ENCODE results near the gene ACTN4.

ACTN4 gene

GRCh38 chr19:38679839-38680238 lies 32.4 kb downstream of the ACTN4 start:
- no peak for TF ChIP-seq CTCF (conservative IDR thresholded peaks at IDR 0.05; ENCODE audit: low read length)
- peak; percentile 56 for DNase-seq (ENCODE audit: low read depth)
- no peak overlapping the region for H3K4me3 ChIP-seq (ENCODE audit: low read length)

- no peak for TF ChIP-seq CTCF (conservative IDR thresholded peaks at IDR 0.05; ENCODE audit: low read length)
- no peak overlapping the region for H3K4me3 ChIP-seq (ENCODE audit: low read length)
- DNase-seq (ENCODE audit: low read depth) = no peak
Observed at GRCh38 chr19:38682195-38682867, 34.9 kb downstream of the ACTN4 start.

GRCh38 chr19:38682872-38683392 lies 35.5 kb downstream of the ACTN4 start:
- no peak overlapping the region for H3K4me3 ChIP-seq (ENCODE audit: low read length)
- TF ChIP-seq CTCF (conservative IDR thresholded peaks at IDR 0.05; ENCODE audit: low read length) = no peak
- no peak for DNase-seq (ENCODE audit: low read depth)

- no peak for TF ChIP-seq CTCF (conservative IDR thresholded peaks at IDR 0.05; ENCODE audit: low read length)
- H3K4me3 ChIP-seq (ENCODE audit: low read length) = no peak overlapping the region
- DNase-seq (ENCODE audit: low read depth) = peak; percentile 89
Observed at GRCh38 chr19:38683393-38684077, 36.1 kb downstream of the ACTN4 start.

GRCh38 chr19:38684078-38684861 lies 36.8 kb downstream of the ACTN4 start:
- H3K4me3 ChIP-seq (ENCODE audit: low read length) = peak overlapping the region; percentile 18; the same call in 1 of the 2 replicates
- DNase-seq (ENCODE audit: low read depth) = peak; percentile 93
- TF ChIP-seq CTCF (conservative IDR thresholded peaks at IDR 0.05; ENCODE audit: low read length) = 0 out of 2 replicates have a peak, but pooled peaks have one; percentile 1

GRCh38 chr19:38684862-38685665 lies 37.6 kb downstream of the ACTN4 start:
- no peak for TF ChIP-seq CTCF (conservative IDR thresholded peaks at IDR 0.05; ENCODE audit: low read length)
- no peak for DNase-seq (ENCODE audit: low read depth)
- H3K4me3 ChIP-seq (ENCODE audit: low read length) = peak overlapping the region; percentile 18; the same call in 1 of the 2 replicates
